OCI-LY7 (cell line): Measurements from ENCODE around the gene BCL2L13. TPM values are rescaled to one million over a fixed set of nuclear protein-coding genes. Genes with fewer than 3 reads are reported as not detected.

ENCODE experiments used
- BruUV-seq: library from RNA; stranded (reverse); fragments of 400-500 nt; replicated peaks from 2 replicates; lab custom pipeline; 2021; lab: Mats Ljungman, UMichigan
- CTCF ChIA-PET: fragments of 300-600 bp; sonication (Branson Sonifier 250); formaldehyde crosslinking; loops from one replicate; lab custom pipeline; 2022; ENCODE audit warnings: antibody characterized with exemption; ENCODE audit not compliant: unreplicated experiment; lab: Charles Lee
- POLR2A ChIA-PET: fragments of 300-600 bp; sonication (Branson Sonifier 250); formaldehyde crosslinking; loops from one replicate; lab custom pipeline; 2022; ENCODE audit warnings: antibody characterized with exemption; lab: Charles Lee
- DNase-seq: peaks from one replicate; pipeline ENCODE4 v3.0.0-alpha.2; 2015; ENCODE audit warnings: low spot score
- H2AFZ ChIP-seq: fragments of 200-600 bp; sonication (generic), shearing (Covaris generic); 2 replicates; pipeline ENCODE4 v1.6.1; 2014; ENCODE audit warnings: mild to moderate bottlenecking, antibody characterized with exemption, low read length, moderate library complexity
- H3K27ac ChIP-seq: fragments of 200-600 bp; sonication (generic); 2 replicates; pipeline ENCODE4 v1.5.1; 2014; ENCODE audit warnings: mixed run types, low read depth, mild to moderate bottlenecking, moderate library complexity, low read length, inconsistent platforms; ENCODE audit not compliant: poor library complexity, severe bottlenecking
- H3K36me3 ChIP-seq: fragments of 200-600 bp; sonication (generic); 2 replicates; pipeline ENCODE4 v1.6.1; 2014; ENCODE audit warnings: mild to moderate bottlenecking, antibody characterized with exemption, low read length, moderate library complexity, mixed read lengths; ENCODE audit not compliant: insufficient read depth
- H3K4me1 ChIP-seq: fragments of 200-600 bp; sonication (generic); 2 replicates; pipeline ENCODE4 v1.5.1; 2014; ENCODE audit warnings: mild to moderate bottlenecking, low read length; ENCODE audit not compliant: insufficient read depth, poor library complexity, severe bottlenecking
- H3K4me2 ChIP-seq: fragments of 200-600 bp; sonication (generic); 2 replicates; pipeline ENCODE4 v1.6.1; 2014; ENCODE audit warnings: mild to moderate bottlenecking, low read length
- H3K4me3 ChIP-seq: fragments of 200-600 bp; sonication (generic); 2 replicates; pipeline ENCODE4 v1.5.1; 2014; ENCODE audit warnings: mild to moderate bottlenecking, low read depth, low read length; ENCODE audit not compliant: poor library complexity, severe bottlenecking
- H3K79me2 ChIP-seq: fragments of 200-600 bp; sonication (generic); 2 replicates; pipeline ENCODE4 v1.6.1; 2016; ENCODE audit warnings: low read depth, mild to moderate bottlenecking, low read length, moderate library complexity, mixed read lengths; ENCODE audit not compliant: insufficient read depth
- H3K9me2 ChIP-seq: fragments of 200-600 bp; sonication (generic); 2 replicates; pipeline ENCODE4 v1.6.1; 2016; ENCODE audit warnings: mild to moderate bottlenecking, low read length, mixed read lengths; ENCODE audit not compliant: insufficient read depth
- H3K9me3 ChIP-seq: fragments of 200-600 bp; sonication (generic); 2 replicates; pipeline ENCODE4 v1.6.1; 2014; ENCODE audit warnings: mild to moderate bottlenecking, mixed run types, low read length, mixed read lengths
- H4K20me1 ChIP-seq: fragments of 200-600 bp; sonication (generic); 2 replicates; pipeline ENCODE4 v1.6.1; 2014; ENCODE audit warnings: mild to moderate bottlenecking, antibody characterized with exemption, low read length, moderate library complexity, mixed read lengths; ENCODE audit not compliant: insufficient read depth
- CTCF ChIP-seq: fragments of 200-600 bp; sonication (generic); conservative IDR thresholded peaks from 2 replicates; pipeline ENCODE4 v1.5.1; 2014; ENCODE audit warnings: mild to moderate bottlenecking, antibody characterized with exemption, low read length, moderate library complexity, mixed read lengths
- EZH2phosphoT487 ChIP-seq: fragments of 200-600 bp; sonication (generic); IDR thresholded peaks from 2 replicates; pipeline ENCODE4 v1.6.1; 2018; ENCODE audit warnings: low read depth, borderline replicate concordance, mild to moderate bottlenecking, mixed run types, antibody characterized with exemption, low read length, moderate library complexity, mixed read lengths
- intact Hi-C: fragments of 100-400 bp; cut with micrococcal nuclease; formaldehyde crosslinking; loops from one replicate; pipeline ENCODE4 v1.10.0; 2022; ENCODE audit not compliant: unreplicated experiment
- total RNA-seq, 2 experiments: library from RNA; depleted of rRNA in 1 of 2; stranded (reverse); fragments of >200 nt in 1 of 2; shearing (Covaris generic) in 1 of 2; gene quantifications; 2 replicates each; pipeline ENCODE4 v1.2.3, GENCODE V29; 2014 to 2022

BCL2L13 gene
- total RNA-seq, 2 experiments from 2014 or later = 25.2 to 38.3 TPM

DNA sequence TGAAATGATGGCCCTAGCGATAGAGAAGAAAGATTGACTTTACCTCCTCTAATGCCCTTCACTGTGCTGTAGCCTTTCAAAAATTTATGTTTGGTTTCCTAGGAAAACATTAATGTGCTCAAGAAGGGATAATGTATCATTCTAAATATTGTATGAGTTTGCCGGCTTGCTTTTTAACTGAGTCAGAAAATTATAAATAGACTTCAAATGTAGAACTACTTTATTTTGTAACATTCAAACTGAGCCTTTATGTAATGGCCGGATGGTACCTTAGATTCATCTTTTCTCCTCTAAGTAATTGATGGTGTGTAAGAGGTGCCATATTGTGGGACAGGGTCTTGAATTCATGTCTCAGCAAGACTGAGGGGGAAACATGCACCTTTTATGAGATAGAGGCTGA is 78.0 kb downstream of the BCL2L13 start:
- Histone ChIP-seq H3K27ac (no peak overlapping the region), H3K4me1 (no peaks in the 10 kb centered on the region), H3K36me3 (no peaks in the 10 kb centered on the region), H2AFZ (no peak overlapping the region), H3K9me3 (no peaks in the 10 kb centered on the region), H3K9me2 (no peaks in the 10 kb centered on the region), H3K4me2 (no peak overlapping the region), H3K79me2 (no peaks in the 10 kb centered on the region), H4K20me1 (no peaks in the 10 kb centered on the region), H3K4me3 (no peak overlapping the region)
- DNase-seq = no peak
- TF ChIP-seq EZH2phosphoT487 = no peak
- no peak for TF ChIP-seq CTCF
- CTCF ChIA-PET = no interaction called here
- intact Hi-C loops = no loop called here
- no TSS peak for BruUV-seq
- POLR2A ChIA-PET = no interaction called here

DNA sequence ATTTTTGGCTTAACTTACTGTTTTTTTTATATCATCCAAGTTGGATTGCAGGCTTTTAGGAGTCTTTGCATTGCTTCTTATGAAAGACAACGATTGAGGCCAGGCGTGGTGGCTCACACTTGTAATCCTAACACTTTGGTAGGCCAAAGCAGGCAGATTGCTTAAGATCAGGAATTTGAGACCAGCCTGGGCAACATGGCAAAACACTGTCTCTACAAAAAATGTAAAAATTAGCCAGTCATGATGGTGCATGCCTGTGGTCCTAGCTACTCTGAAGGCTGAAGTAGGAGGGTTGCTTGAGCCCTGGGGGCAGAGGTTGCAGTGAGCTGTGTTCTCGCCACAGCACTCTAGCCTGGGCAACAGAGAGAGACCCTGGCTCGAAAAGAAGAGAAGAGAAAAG is 79.2 kb downstream of the BCL2L13 start:
- CTCF ChIA-PET = no interaction called here
- H3K9me2 ChIP-seq = no peaks in the 10 kb centered on the region

DNA sequence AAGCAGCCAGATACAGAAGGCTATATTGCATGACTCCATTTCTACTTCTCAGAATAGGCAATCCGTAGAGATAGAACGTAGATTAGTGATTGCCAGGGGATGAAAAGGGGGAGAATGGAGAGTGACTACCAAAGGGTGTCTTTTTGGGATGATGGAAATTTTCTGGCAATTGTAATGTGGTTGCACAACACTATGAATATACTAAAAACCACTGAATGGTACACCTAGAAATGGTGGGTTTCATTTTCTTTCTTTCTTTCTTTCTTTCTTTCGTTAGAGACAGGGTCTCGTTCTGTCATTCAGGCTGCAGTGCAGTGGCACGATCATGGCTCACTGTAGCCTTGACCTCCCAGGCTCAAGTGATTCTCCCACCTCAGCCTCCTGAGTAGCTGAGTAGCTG is 81.4 kb downstream of the BCL2L13 start:
- Histone ChIP-seq H3K9me2 (no peaks in the 10 kb centered on the region), H3K36me3 (no peaks in the 10 kb centered on the region), H4K20me1 (no peaks in the 10 kb centered on the region), H3K79me2 (no peaks in the 10 kb centered on the region), H3K4me3 (no peak overlapping the region), H2AFZ (no peak overlapping the region), H3K9me3 (no peaks in the 10 kb centered on the region), H3K27ac (no peak overlapping the region), H3K4me1 (no peaks in the 10 kb centered on the region), H3K4me2 (no peak overlapping the region)
- POLR2A ChIA-PET = no interaction called here
- no peak for TF ChIP-seq EZH2phosphoT487
- TF ChIP-seq CTCF = no peak
- BruUV-seq = no TSS peak
- intact Hi-C loops = no loop called here
- DNase-seq = no peak
- CTCF ChIA-PET = no interaction called here

More for the DNA sequence above, 79.2 kb downstream of the BCL2L13 start:
- Histone ChIP-seq H4K20me1 (no peaks in the 10 kb centered on the region), H3K4me3 (no peak overlapping the region), H3K4me2 (no peak overlapping the region), H3K36me3 (no peaks in the 10 kb centered on the region), H3K4me1 (no peaks in the 10 kb centered on the region), H2AFZ (no peak overlapping the region), H3K79me2 (no peaks in the 10 kb centered on the region), H3K27ac (no peak overlapping the region), H3K9me3 (no peaks in the 10 kb centered on the region)
- TF ChIP-seq CTCF = no peak
- TF ChIP-seq EZH2phosphoT487 = no peak
- no peak for DNase-seq
- intact Hi-C loops = no loop called here
- POLR2A ChIA-PET = interaction anchor here (0.6 kb wide), 1 partner anchor 44 kb away, joined by 4 read pairs; no protein-coding TSS in a partner anchor
- BruUV-seq = no TSS peak
